ENCODE data around the gene NAA38.

NAA38 gene

DNA sequence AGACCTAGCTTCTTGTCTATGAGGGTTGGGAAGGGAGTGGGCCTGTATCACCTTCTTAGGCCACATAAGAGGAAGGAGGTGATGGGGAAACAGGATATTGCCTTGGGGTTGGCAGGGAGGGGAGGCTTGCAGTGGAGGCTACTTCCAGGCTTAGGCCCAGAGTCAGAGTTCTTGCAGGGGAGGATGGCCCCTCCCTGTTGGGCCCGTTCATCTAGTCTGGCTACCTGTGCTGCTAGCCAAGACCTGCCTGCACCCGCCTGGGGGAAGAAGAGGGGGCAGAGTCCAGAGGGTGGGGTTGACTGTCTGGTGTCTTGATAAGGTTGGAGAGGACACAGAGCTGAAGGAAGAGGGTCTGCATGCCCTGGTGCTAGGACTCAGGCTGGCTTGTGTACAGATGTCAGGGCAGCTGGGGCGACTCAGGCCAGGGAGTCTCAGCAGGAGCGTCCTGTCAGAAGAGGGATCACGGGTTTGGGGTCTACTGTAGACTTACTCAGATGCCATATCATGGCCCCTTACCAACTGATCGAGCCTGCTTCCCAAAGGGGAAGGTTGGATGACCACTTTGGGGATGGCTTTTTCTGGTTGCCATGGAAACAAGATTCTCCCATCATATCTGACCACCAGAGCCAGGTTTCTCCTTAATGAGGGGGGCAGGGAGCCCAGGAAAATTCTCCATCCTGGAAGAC lies 18.0 kb downstream of the NAA38 start:
- no peak for DNase-seq

DNA sequence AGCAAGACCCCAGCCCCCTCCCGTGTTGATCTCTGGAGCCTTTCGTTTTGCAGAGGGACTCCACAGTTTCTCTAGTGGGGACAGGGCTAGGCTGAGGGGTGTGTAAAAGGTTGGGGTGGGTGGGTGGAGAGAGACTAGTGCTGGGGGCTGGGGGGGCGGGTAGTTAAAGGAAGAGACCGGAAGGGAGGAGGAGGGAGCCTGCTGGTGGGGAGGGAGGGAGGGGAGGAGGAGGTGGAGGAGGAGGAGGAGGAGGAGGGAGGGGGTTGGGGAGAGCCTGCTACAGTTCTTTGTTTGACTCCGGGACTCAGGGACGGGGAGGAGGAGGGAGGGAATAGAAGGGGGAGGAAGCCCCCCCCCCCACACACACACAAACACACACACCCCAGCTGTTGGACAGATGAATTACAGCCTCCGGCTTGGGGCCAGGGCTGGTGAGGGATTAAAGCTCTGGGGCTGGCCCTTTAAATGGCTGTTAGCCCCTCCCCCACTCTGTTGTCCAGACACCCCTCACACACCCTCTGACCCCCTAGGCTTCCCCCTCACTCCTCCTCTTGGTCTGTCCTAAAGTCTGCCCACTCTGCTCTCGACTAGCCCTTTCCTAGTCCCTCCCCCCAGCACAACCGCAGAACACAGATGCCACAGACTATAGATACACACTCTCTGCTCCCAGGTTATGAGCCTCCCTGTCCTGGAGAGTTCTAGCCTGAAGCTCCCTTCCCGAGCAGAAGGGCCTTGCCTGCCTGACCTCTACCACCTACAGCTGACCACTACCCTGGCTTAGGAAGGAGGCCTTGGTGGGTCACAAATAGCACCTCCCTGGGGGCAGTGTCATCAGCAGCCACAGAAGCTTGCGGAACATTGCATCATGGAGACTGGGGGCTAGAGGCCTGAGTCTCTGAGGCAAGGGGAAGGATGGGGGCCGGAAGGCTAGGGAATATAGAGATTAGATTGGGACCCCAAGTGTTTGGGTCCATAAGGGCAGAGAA lies 19.0 kb downstream of the NAA38 start:
- DNase-seq: no peak

DNA sequence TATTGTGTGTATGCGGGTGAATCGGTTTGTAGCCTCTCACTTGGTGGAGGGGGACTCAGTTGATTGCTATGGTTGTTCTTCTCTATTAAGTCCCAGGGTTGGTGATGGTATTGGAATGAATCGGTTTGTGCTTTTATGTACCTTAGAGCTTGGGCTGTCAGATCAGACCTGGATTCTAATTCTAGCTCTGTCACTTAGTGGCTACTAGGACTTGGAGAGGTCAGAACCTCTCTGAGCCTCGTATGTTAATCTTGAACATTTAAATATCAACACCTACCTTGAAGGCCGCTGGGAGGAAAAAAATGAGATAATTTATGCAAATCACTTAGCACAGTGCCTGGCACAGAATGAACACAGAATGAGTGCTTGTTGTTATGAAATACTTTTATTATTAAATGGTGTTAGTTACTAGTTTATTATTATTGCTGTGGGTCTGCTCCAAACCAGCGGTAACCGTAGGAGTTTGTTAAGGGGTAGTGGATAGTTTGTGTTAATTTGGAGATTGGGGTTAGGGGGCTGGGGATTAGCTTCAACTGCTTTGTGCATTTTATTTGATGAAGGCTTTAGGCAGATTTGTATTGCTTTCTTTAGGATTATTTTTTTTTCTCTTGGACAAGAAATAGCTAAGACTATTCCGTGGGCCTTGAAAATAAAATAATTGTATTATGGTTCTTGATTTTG lies 19.8 kb downstream of the NAA38 start:
- no peak for DNase-seq

DNA sequence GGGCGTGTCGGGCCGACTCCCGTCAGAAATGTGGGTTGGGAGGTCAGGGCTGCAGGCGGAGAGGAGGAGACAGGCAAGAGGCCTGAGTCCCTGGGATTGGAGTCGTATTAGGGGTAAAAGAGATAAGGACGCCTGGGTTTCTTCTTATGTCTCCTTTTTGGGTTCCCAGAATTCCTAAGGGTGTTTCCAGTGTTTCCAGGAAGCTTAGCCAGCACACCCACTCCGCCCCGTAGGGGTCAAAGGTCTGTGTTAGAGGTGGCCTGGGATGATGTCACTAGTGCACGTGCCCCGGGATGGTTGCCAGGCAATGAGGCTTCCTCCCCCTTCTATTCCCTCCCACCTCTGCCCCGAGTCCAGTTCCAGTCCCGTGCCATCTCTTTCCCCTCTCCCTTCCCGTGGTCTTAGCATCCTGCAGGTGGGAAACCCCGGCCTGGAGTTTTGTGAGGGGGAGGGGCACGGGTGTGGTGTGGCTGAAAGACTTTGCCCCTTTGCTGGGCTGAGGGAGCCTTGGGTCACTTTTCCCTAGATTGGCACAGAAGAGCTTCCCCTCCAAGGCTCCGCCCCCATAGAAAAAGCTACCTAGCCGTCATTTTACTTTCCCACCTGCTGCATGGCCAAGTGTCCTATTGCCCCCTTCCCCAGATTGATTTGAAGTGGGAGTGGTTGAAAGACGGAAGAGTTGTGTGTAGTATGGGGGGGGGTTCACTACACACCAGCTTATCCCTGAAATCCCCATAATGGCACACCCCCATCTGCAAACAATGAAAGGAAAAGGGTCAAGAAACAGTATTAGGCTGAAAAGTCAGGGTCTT lies 20.6 kb downstream of the NAA38 start:
- peak; percentile 72 for DNase-seq

DNA sequence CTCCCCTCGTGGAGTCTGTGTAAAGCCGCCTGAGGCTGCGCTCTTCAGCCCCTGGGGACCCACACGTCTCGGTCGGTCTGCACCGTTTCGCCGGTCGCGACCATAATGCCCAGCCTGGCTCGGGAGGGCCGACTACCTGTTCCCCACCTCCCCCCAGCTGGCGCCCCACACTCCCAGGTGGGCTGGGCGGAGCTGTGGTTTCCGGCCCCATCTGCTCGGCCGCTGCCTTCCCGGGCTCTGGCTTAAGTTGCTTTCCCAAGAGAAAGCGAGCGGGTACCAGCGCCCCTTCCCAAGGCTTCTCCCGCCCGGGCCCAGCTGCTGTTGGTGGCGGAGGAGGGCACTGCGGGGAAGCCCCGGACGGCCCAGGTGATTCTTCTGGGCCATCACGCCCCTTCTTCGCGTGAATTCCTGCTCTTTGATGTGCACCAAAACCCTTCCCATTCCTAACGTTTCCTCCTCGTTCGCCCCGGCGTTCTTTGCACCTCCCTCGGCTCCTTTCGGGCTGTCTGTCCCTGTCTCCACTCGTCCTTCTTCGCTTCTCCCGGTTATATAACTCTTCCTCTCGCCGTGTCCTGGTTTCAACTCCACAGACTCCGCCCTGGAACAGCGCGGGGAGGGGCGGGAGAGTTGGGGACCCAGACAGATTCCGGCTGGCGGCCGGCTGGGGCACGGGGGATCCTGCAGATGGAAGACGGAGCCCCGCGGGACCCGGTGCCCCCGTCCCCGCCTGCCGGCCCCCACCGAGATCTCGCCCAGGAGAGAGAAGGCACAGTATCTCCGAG lies 21.4 kb downstream of the NAA38 start:
- DNase-seq: peak; percentile 50

DNA sequence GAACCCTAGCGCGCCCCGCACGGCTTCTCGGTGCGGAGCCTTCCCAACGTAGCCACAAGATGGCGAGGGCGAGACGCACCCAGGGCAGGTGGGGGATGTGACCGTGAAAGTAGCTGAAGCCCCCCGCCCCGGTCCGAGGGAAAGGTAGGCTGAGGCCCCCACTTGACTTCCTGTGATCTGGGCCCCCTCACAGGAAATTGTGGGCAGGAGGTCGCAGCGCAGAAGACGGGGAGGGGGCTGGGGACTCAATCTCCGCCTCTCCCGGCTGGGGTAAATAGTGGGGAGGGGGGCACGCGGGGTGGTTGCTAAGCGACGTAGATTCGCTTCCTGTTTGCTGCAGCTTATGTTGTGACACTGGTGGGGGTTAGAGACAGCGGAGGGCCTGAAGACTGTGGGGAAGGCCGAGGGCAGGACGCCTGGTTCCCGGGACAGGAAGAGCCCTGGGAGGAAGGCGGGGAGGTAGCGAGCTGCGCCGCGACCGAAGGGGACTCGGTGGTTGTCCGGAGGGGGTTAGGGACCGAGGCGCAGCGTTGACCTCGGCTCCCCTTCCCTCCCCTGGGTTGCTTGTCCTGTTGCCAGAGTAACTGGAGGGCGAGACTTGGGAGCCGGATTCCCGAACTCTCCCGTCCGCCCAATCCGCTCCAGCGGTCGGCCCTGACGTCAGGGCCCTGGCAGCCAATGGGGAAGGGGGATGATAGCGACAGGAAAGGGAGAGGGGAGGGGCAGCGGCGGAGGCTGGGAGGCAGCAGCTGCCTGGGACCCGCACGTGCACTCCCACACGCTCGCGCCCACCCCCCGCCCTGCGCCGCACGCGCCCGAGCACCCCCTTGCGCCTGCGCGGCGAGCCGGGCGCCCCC lies 22.2 kb downstream of the NAA38 start:
- peak; percentile 89 for DNase-seq

DNA sequence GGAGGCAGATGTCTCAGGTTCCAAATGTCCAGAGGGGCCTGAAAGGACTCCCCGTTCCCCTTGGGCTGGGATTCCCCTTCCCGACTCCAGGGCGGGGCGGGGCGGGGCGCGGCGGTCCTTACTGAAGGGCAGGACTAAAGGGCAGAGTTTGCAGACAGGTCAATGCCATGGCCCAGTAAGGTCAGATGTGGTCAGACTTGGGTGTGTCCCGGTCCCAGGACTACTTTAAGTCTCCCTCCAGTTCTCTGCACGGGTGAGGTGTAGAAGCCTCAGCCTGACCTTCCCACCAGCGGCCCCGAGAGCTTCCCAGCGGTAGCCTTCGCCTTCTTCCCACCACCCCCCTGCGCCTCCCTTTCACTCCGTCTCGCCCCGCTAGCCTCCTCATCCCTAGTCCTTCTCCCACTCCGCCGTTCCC lies 22.8 kb downstream of the NAA38 start:
- DNase-seq: peak; percentile 46

DNA sequence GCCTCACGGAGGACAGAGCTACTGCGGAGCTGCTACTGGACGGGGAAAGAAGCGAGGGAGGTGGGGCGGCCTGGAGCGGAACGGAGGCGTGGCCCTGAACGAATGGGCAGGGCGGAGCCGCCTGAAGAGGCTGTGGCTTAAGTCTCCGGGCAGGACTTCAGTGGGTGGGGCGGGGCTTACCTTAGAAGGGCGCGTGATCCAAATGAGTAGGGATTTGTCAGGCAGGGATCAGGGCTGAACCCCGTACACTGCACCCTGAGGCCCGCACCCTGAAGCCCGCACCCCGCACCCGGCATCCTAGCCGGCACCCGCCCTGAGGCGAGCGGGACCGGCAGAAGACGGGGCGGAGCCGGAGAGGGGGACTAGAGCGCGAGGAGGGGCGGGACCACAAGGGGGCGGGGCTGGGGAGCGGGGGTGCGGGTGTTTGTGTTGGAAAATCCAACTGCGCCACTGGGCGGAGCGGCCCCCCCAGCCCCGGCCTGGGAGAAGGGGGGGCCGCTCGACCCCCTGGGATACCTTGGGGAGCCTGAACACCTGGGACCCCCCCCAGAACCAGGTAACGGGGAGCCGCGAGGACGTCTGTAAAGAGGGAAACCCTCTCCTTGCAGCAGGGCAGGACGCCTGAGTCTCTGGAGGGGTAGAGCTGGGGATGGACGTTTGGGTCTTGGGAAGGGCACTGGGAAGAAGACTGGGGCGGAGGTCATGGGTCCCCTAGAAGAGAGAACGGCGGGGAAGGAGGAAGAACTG lies 23.4 kb downstream of the NAA38 start, which contains the start of gene KDM6B:
TSS of gene KDM6B (plus strand) at position 423 of the 747 bp plus-strand sequence. CDS start 11,338 bp downstream, outside the sequence.
- peak; percentile 85 for DNase-seq

DNA sequence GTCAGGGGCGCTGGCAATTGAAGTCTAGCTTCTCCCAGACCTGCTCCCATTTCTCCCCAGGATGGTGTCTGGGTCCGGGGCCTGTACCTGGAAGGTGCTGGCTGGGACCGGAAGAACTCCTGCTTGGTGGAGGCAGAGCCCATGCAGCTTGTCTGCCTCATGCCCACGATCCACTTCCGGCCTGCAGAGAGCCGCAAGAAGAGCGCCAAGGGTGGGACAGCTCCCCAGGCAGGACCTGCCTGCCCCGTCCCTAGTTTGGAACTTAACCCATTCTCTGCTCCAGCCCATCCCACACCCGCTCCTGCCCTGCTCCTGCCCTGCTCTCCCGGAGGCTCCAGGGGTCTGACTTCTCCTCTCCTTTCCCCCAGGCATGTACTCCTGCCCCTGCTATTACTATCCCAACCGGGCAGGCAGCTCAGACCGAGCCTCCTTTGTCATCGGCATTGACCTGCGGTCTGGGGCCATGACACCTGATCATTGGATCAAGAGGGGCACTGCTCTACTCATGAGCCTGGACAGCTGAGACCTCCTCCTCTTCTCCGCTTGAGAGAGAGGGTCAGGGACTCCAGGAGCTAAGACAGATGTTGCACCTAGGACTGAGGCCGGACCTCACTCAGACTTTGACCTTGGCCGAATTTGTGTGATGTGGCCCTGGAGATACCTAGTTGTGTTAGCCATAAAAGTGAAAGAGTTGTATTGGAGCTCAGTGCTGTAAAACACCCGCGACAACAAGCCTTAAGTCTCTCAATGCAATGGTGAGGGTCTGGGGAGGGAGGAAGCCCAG lies 24.2 kb downstream of the NAA38 start:
- no peak for DNase-seq

DNA sequence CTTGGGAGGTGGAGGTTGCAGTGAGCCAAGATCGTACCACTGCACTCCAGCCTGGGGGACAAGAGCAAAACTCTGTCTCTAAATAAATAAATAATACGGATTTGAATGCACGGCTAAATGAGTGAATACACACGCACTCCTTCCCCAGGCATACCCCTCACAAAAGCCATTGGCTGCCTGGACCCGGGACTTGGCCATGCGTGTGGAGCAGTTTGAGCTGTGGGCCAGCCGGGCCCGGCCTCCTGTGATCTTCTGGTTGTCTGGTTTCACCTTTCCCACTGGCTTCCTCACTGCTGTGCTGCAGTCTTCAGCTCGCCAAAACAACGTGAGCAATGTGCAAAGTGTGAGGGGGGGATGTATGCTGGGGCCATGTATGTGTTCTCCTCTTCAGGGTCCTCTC lies 24.9 kb downstream of the NAA38 start:
- DNase-seq: no peak

DNA sequence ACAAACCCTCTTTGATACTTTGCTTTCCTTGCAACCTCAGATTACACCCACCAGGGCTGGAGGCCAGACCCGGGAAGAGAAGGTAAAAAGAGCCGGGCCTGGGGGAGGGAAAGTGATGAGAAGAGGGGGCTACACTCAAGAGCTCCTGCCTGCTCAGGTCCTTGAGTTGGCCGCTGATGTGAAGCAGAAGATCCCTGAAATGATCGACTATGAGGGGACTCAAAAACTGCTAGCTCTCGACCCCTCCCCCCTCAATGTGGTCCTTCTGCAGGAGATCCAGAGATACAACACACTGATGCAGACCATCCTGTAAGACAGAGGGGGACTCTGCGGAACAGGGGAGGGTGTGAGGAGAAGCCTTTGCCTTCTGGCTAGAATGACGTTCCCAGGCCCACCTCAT lies 26.1 kb downstream of the NAA38 start:
- no peak for DNase-seq

DNA sequence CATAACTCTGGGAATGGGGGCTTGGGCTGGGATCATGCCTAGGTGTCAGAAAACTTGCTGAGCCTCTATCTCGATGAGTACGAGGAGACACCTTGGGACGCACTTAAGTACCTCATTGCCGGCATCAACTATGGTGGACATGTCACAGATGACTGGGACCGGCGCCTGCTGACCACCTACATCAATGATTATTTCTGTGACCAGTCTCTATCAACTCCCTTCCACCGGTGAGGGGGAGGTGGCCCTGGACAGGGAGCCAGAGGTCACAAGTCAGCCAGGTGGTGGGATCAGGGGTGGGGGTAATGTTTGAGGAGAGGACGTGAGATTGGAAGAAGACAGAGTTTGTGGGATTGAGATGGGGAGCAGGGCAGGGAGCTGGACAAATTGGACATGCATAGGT lies 26.7 kb downstream of the NAA38 start:
- no peak for DNase-seq

DNA sequence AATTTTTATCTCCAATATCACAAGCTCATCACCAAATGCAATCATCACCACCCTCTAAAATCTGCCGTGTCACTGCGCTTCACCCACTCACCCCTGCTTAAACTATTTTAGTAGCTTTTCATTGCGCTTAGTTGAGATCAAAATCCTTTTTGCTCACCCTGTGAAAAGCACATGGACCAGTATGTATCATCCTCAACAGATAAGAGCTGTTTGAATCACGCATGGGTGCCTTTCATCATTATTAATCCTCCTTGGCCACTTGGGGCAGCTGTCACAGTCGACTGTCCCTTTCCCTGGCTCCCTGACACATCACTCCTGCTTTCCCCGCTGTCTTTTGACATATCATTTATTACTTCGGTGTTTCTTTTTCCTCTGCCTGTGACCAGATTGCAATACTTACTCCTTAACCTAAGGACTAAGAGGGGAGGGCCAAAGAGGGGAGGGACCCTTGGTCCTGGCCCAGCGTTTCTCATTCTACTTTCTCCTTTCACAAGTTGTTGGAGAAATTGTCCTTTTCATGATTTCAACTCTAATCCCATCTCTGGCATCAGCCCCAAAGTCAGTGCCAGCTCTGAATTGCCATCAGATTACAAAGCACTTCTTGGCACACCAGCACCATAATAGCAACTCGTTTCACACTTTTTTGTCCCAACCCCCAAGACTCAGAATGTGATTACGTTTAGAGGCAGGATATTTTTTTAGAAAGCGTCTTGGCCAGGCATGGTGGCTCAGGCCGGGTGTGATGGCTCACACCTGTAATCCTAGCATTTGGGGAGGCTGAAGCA lies 32.0 kb downstream of the NAA38 start:
- DNase-seq: no peak

DNA sequence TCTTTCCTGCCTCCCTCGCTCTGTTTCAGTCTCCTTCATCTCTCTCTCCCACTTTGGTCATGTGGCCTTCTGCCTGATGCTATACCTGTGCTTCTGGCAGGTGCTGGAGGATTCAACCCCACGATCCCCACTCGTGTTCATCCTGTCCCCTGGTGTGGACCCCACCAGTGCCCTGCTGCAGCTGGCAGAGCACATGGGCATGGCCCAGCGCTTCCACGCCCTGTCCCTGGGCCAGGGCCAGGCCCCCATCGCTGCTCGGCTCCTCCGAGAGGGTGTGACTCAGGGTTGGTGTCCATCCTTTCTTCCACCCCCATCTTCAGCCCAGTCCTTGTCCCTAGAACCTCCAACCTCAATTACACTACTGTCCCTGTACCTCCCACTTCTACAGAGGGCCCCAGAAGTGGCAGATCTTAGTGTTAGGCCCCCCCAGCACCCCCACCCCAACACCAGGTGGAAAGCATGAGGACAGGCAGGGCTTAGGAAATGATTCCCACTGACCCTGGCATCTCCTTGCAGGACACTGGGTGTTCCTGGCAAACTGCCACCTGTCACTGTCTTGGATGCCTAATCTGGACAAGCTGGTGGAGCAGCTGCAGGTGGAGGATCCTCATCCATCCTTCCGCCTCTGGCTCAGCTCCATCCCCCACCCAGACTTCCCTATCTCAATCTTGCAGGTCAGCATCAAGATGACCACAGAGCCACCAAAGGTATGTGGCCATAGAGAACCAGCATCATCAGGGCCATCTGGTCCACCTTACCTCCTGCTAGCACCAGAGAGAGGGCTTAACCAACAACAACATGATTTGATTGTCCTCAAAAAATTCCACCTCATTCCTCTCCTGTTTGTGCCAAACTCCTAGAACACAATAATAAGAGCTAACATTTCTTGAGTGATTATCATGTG lies 33.1 kb downstream of the NAA38 start:
- no peak for DNase-seq

DNA sequence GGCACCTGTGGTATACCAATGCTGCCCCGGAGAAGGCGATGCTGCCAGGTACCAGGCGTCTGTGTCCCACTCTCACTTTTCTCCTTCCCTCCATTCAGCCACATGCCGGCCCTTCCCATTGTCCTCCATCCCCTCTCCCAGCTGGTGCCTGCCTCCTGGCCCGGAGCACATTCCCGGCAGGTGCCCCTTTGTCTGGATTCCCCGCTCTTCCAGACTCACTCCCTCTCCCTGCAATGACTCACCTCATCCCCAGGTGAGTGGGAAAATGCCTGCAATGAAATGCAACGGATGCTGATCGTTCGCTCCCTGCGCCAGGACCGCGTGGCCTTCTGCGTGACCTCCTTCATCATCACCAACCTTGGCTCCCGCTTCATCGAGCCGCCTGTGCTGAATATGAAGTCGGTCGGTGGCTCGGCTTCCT lies 33.8 kb downstream of the NAA38 start:
- DNase-seq: no peak

DNA sequence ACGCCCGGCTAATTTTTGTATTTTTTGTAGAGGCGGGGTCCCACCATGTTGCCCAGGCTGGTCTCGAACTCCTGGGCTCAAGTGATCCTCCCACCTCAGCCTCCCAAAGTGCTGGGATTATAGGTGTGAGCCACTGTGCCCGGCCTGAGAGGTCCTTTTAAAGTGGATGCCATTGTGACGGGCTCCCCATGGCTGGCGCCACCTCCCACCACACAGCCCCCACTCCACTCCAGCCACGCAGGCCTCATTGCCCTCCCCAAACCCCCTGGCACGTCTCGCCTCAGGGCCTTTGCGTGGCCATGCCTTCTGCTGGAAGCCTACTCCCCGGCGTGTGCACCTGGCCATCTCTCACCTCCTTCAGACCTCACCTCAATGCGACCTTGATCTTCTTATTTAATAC lies 35.2 kb downstream of the NAA38 start:
- DNase-seq: no peak

DNA sequence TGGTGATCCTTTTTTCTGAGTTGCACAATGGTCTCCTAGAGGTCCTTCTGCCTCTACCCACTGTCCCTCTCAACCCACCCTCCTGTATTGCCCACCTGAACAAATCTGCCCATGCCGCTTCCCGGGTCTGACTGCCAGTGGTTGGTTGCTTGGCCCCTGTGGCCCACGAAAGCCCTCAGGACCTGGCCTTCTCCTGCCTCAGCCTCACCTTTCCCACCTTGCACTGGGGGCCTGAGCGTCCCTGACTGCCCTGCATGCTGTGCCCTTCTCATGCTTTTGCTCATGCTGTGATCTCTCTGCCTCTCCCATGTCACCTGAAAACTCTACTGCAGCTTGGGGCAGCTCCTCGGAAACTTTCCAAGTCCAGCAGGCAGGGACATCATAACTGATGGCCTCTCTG lies 37.1 kb downstream of the NAA38 start:
- no peak for DNase-seq
